Spleen (tissue), 11 donors: Measurements from ENCODE around the gene LRRC45. TPM values are rescaled to one million over a fixed set of nuclear protein-coding genes. Genes with fewer than 3 reads are reported as not detected.

Source experiments
- DNase-seq: peaks from one replicate; pipeline ENCODE4 v3.0.0-alpha.2; 2020
- H3K27ac ChIP-seq, 8 donors: fragments of 200-600 bp; sonication (generic) in 7 of 8; 1 replicate in 4 of 8; 2 replicates in 4 of 8; pipeline versions ENCODE4 v1.5.0 to v1.8.0; 2016 to 2021; ENCODE audit warnings: inconsistent platforms in 4 of 8, mild to moderate bottlenecking in 4 of 8, moderate library complexity in 1 of 8
- H3K27me3 ChIP-seq, 7 donors: fragments of 200-600 bp; sonication (generic) in 6 of 7; replicated peaks in 1 of 7; 1 replicate in 4 of 7; 2 replicates in 3 of 7; pipeline versions ENCODE4 v1.5.0 to v1.8.0; 2016 to 2021; ENCODE audit warnings: inconsistent platforms in 3 of 7, mild to moderate bottlenecking in 1 of 7
- H3K36me3 ChIP-seq, 6 donors: fragments of 200-600 bp; sonication (generic) in 5 of 6; 1 replicate in 4 of 6; 2 replicates in 2 of 6; pipeline versions ENCODE4 v1.5.0 to v1.8.0; 2016 to 2021; ENCODE audit warnings: inconsistent platforms in 2 of 6
- H3K4me1 ChIP-seq, 6 donors: fragments of 200-600 bp; sonication (generic) in 5 of 6; 1 replicate in 3 of 6; 2 replicates in 3 of 6; pipeline versions ENCODE4 v1.5.0 to v1.8.0; 2016 to 2021; ENCODE audit warnings: inconsistent platforms in 3 of 6
- H3K4me3 ChIP-seq, 8 donors: fragments of 200-600 bp; sonication (generic) in 7 of 8; 1 replicate in 4 of 8; 2 replicates in 4 of 8; pipeline versions ENCODE4 v1.5.0 to v1.8.0; 2016 to 2021; ENCODE audit warnings: inconsistent platforms in 4 of 8, mild to moderate bottlenecking in 4 of 8, moderate library complexity in 2 of 8
- H3K9me3 ChIP-seq, 8 donors: fragments of 200-600 bp; sonication (generic) in 7 of 8; 1 replicate in 4 of 8; 2 replicates in 4 of 8; pipeline versions ENCODE4 v1.5.0 to v1.8.0; 2016 to 2021; ENCODE audit warnings: inconsistent platforms in 4 of 8
- CTCF ChIP-seq, 11 experiments: fragments of 200-600 bp in 7 of 11; fragments of 450-650 bp in 4 of 11; sonication (generic) in 4 of 11; IDR thresholded peaks in 8 of 11; conservative IDR thresholded peaks in 3 of 11; 1 replicate in 7 of 11; 2 replicates in 4 of 11; pipeline versions ENCODE4 v1.4.0 to v1.8.0; 2016 to 2021; ENCODE audit warnings: antibody characterized with exemption in 11 of 11, inconsistent platforms in 4 of 11, mild to moderate bottlenecking in 1 of 11
- POLR2A ChIP-seq, 3 donors: fragments of 450-650 bp; IDR thresholded peaks; one replicate each; pipeline ENCODE4 v1.5.1; 2017; ENCODE audit warnings: antibody characterized with exemption in 3 of 3, mild to moderate bottlenecking in 1 of 3
- POLR2AphosphoS5 ChIP-seq, 3 donors: sonication (generic); formaldehyde crosslinking; IDR thresholded peaks; one replicate each; pipeline ENCODE4 v1.5.1; 2017; ENCODE audit warnings: antibody characterized with exemption in 3 of 3
- WGBS, 5 donors: extraction: QIAGEN DNeasy Blood & Tissue Kit in 3 of 5; methylation state at CpG; one replicate each; pipeline versions ENCODE4 v1.1.5 to v1.1.7; 2013 to 2018; 5-methylcytosine and 5-hydroxymethylcytosine counted together
- intact Hi-C: fragments of 100-400 bp; cut with DNase I; formaldehyde crosslinking; loops from one replicate; pipeline ENCODE4 v1.15.0; 2023; ENCODE audit warnings: low total_unique reads
- polyA plus RNA-seq, 3 donors: library from polyadenylated mRNA; stranded (reverse); fragments of 200-250 nt; gene quantifications; one replicate each; pipeline ENCODE4 v1.2.1, GENCODE V29; 2013
- total RNA-seq, 7 donors: library from RNA; depleted of rRNA in 3 of 7; stranded (reverse); fragments of >200 nt in 3 of 7; fragmentation: NEBNext Ultra II Directional in 4 of 7; extraction: Animal tissue kit (Norgen Biotek cat#: 25700) in 4 of 7; gene quantifications; one replicate each; pipeline versions ENCODE4 v1.1.0 to v1.2.1, GENCODE V29; 2016 to 2021
- donor health status: healthy with polysubstance abuse.
- donor health status: DM: no; HTN: no; CAD: no; lungs with moderate emphysema.
- donor health status: DM: no; HTN: no; CAD: no.
- donor health status: Bipolar disorder and iron deficiency.
- donor health status: healthy.
- donor health status: DM: no; HTN: no; CAD: no.
- donor health status: DM: yes; HTN: yes; CAD: no.

Gene LRRC45
- total and polyA plus RNA-seq, 10 donors: 7.5 to 23.4 (median 11.7) TPM

- no peak overlapping the region for H3K4me3 ChIP-seq
- H3K36me3 ChIP-seq: peaks cover 0 to 74% (median 5%) of the 10 kb centered on the region in 6 donors
- no peaks in the 10 kb centered on the region for H3K27me3 ChIP-seq
- no peak for TF ChIP-seq CTCF (IDR thresholded peaks at IDR 0.05 in 8 of 11, conservative IDR thresholded peaks at IDR 0.05 in 3 of 11)
- no peak for TF ChIP-seq POLR2A (IDR thresholded peaks at IDR 0.05)
- no peak for TF ChIP-seq POLR2AphosphoS5 (IDR thresholded peaks at IDR 0.05)
- intact Hi-C loops: no loop called here
- no peak for DNase-seq
- H3K9me3 ChIP-seq: no peaks in the 10 kb centered on the region
- H3K27ac ChIP-seq: no peak overlapping the region
- 92 to 94% (median 94%) methylated on average over 33 to 39 of the region's 39 CpGs for WGBS, 5 donors
- H3K4me1 ChIP-seq: peaks cover 0 to 16% (median 6%) of the 10 kb centered on the region in 6 donors
Observed at GRCh38 chr17:81994593-81995462, 28.3 kb upstream of the LRRC45 start.

DNA sequence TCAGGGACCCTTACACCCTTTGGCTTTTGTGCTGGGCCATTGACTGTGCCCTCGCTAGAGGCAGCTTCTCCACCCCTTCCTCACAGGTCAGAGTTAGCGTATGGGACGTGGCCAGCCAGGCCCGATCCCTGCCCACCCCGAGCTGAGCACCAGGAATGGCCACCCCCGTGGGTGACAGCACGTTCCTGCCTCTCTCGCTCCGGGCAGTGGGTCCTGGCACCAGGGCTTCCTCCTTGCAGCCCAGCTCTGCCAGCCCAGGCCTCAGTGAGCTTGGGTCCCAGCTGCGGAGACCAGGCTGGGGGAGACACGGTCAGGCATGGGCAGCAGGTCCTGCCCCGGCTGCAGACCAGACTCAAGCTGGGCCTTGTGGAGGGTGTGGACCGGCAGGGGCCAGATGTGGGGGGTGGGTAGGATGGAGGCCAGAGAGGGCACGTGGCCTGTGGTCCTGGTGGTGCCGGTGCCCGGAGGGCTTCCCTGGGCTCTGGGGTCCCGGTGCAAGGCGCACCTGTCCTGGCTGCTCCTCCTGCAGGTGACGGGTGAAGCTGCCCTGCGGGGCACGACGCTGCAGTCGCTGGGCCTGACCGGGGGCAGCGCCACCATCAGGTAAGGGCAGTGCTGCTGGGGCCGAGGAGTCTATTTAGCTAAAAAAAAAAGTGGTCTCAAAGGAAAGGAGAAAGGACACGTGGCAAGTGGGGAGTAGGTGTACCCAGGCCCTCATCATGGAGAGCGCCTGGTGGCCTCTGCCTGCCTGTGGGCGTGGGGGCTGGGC lies 27.5 kb upstream of the LRRC45 start:
- Histone ChIP-seq H3K9me3 (no peaks in the 10 kb centered on the region), H3K36me3 (peaks cover 0 to 70% (median 5%) of the 10 kb centered on the region in 6 donors), H3K4me1 (peaks cover 0 to 16% (median 6%) of the 10 kb centered on the region in 6 donors), H3K27me3 (no peaks in the 10 kb centered on the region), H3K27ac (no peak overlapping the region), H3K4me3 (no peak overlapping the region)
- intact Hi-C loops: no loop called here
- whole genome bisulfite sequencing, 5 donors: 93 to 98% (median 96%) methylated on average over 9 to 29 of the region's 29 CpGs
- no peak for DNase-seq
- no peak for TF ChIP-seq CTCF (IDR thresholded peaks at IDR 0.05 in 8 of 11, conservative IDR thresholded peaks at IDR 0.05 in 3 of 11)
- no peak for TF ChIP-seq POLR2A (IDR thresholded peaks at IDR 0.05)
- no peak for TF ChIP-seq POLR2AphosphoS5 (IDR thresholded peaks at IDR 0.05)

GRCh38 chr17:81996232-81996756 lies 26.8 kb upstream of the LRRC45 start:
- intact Hi-C loops: no loop called here
- no peak overlapping the region for H3K4me3 ChIP-seq
- no peak for DNase-seq
- H3K27me3 ChIP-seq: no peaks in the 10 kb centered on the region
- no peak overlapping the region for H3K27ac ChIP-seq
- TF ChIP-seq POLR2A (IDR thresholded peaks at IDR 0.05) (no peak), CTCF (IDR thresholded peaks at IDR 0.05 in 8 of 11, conservative IDR thresholded peaks at IDR 0.05 in 3 of 11) (no peak), POLR2AphosphoS5 (IDR thresholded peaks at IDR 0.05) (no peak)
- no peaks in the 10 kb centered on the region for H3K9me3 ChIP-seq
- peaks cover 0 to 13% (median 6%) of the 10 kb centered on the region in 6 donors for H3K4me1 ChIP-seq
- 88 to 91% (median 90%) methylated on average over 6 to 28 of the region's 28 CpGs for WGBS, 5 donors
- peaks cover 0 to 67% (median 5%) of the 10 kb centered on the region in 6 donors for H3K36me3 ChIP-seq
